Cardiac fibroblast (primary cell): ENCODE results near the gene ISG20.

ENCODE experiments used
- DNase-seq, 2 donors: peaks; one replicate each; pipeline versions ENCODE4 v3.0.0 to v3.0.0-alpha.2; 2010; ENCODE audit warnings: low read depth in 2 of 2
- H3K4me3 ChIP-seq, 2 donors: replicated peaks in 1 of 2; 1 replicate in 1 of 2; 2 replicates in 1 of 2; pipeline ENCODE4 v1.5.1; 2011; ENCODE audit warnings: low read depth in 2 of 2, low read length in 2 of 2, mild to moderate bottlenecking in 2 of 2, moderate library complexity in 1 of 2
- TF ChIP-seq, protein P1 (sequence below): IDR thresholded peaks from one replicate; pipeline ENCODE4 v1.5.1; 2011; ENCODE audit warnings: low read depth, mild to moderate bottlenecking, low read length, inconsistent platforms

The ISG20 gene

DNA sequence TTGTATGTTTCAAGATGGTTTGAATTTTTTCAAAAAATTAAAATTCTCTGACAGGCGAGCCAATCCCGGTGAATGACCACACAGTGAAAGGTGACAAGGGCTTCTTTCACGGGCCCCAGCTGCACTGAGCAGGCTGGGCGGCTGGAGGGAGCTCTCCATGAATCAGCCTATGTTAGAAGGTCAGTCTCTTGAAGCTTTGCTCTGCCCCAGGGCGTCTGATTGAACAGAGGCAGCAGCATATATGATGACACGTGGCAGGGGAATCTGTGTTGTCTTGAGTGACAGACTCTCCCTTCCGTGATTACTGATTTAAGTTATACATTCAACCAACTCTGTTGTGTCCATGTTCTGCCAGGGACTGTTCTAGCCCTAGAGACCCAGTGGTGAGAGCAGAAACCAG, 51.5 kb downstream of the ISG20 start:
- DNase-seq = no peak
- TF ChIP-seq, protein P1, sequence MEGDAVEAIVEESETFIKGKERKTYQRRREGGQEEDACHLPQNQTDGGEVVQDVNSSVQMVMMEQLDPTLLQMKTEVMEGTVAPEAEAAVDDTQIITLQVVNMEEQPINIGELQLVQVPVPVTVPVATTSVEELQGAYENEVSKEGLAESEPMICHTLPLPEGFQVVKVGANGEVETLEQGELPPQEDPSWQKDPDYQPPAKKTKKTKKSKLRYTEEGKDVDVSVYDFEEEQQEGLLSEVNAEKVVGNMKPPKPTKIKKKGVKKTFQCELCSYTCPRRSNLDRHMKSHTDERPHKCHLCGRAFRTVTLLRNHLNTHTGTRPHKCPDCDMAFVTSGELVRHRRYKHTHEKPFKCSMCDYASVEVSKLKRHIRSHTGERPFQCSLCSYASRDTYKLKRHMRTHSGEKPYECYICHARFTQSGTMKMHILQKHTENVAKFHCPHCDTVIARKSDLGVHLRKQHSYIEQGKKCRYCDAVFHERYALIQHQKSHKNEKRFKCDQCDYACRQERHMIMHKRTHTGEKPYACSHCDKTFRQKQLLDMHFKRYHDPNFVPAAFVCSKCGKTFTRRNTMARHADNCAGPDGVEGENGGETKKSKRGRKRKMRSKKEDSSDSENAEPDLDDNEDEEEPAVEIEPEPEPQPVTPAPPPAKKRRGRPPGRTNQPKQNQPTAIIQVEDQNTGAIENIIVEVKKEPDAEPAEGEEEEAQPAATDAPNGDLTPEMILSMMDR = no peak

DNA sequence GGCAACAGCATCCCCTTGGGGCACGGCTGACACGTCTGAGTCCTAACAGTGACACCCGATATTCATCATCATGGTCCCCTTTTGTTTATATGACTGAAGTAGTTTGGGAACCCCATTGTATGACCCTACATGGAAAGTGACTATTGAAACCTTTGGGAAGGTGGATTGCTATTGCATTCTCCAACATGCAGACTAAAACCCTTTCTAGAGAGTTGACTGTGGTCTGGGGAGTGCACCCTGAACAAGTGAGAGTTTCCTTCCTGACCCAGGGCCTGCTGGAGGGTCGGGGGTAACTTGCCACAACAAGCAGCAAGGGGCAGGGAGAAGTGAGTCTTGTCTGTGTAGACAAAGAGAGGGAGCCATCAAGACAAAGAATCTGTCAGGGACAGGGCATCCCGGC, 54.4 kb downstream of the ISG20 start:
- H3K4me3 ChIP-seq = no peak overlapping the region
- DNase-seq = no peak
- TF ChIP-seq, protein P1 = no peak

More for the DNA sequence above, 51.5 kb downstream of the ISG20 start:
- no peak overlapping the region for H3K4me3 ChIP-seq

DNA sequence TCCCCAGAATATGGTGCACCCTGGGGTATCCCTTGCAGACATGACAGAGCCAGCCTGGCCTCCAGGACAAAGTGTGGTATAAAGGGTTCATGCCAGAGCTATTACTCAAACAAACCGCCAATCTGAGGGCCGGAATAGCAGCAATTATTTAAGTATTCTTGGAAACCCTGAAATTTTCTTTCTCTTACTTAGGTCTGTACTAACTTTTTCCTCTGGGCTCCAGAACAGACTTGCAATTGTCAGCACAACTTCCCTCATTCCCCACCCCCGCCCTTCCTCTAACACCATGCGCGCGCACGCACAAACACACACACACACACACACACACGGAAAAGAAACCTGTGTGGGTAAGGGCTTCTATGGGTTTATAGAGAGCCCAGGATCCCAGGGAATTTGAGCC, 56.3 kb downstream of the ISG20 start:
- no peak for DNase-seq
- TF ChIP-seq, protein P1 = no peak
- no peak overlapping the region for H3K4me3 ChIP-seq

DNA sequence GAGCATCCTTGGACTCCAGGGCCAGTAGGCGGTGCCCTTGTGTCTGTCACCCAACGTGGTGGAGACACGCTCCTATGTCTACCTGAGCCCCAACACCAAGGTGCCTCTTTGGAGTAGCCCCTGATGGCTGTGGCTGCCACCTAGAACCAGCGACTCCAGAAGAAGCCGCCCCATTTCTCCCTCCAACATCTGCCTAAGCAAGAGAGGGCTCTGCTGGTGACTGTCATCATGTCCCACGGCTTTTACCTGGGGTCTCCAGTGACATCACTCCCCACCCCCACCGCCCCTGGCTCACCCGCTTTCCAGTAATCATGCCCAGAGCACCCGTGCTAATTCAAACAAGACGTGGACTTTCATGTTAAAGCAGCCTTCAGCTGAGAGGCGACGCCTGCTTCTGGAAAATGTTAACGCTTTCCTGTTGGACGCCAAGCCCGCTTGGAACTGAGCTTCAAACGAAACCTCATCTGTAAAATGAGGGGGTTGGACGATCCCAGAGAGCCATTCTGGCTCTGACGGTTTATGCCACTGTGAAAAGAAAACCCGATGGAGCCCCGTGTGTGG, 57.0 kb downstream of the ISG20 start:
- TF ChIP-seq, protein P1 = no peak

DNA sequence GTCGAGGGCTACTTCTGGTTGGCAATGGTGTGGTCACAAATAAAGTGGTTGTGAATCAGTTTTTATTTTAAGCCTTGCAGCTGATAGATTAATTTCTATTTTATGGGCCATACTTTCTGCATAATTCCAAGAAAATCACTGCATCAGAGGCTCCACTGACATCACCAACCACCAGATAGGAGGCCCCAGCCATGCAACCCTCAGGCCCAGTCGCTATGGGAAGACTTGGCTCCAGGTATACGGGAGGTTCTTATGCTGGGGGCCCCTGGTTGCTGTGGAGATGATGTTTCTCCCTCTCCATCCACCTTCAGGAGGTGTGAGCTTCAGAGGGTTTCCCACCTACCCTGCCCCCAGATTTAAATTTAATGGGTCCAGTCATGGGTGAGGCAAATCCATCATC, 57.4 kb downstream of the ISG20 start:
- H3K4me3 ChIP-seq = no peak overlapping the region
- TF ChIP-seq, protein P1 = no peak
- no peak for DNase-seq

More for the DNA sequence above, 57.0 kb downstream of the ISG20 start:
- no peak for DNase-seq
- no peak overlapping the region for H3K4me3 ChIP-seq

DNA sequence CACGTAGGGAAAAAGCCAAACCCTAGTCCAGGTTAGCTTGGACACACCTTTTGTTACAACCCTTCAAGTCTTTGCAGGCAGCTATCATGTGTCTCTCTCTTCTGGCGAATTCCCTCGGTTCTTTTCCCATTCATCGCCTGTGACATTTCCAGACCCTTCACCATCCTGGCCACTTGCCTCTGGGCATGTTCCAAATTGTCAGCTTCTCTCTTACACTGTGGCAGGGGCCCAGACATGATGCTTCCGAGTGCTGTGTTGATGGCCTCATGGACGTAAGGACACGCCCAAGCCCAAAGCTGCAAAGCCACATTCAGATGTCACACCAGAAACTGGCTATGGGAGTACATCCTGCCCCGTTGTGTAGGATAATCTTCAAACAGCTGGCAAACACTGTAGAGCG, 58.5 kb downstream of the ISG20 start:
- no peak for DNase-seq
- no peak overlapping the region for H3K4me3 ChIP-seq
- TF ChIP-seq, protein P1 = no peak

DNA sequence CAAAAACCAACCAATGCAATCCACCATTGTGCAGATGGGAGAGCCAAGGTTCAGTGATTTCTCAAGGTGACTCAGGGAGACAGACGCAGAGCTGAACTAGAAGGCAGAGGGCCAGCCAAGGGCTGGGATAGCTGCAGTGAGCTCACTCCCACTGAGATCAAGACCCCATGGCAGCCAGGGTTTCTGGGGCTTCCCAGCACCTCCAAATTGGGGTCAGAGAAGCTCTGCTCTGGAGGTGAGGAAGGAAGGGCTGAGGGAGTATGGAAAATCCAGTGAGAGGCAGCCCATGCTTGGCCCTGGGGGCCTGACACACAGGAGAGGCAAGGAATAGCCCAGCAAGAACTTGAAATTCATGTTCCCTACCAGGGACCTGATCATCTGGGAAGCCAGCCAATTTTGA, 61.0 kb downstream of the ISG20 start:
- TF ChIP-seq, protein P1 = no peak
- no peak for DNase-seq
- H3K4me3 ChIP-seq = no peak overlapping the region
